ENCODE results near the gene FCRL1.

The FCRL1 gene

GRCh38 chr1:157852476-157852875, 32.6 kb upstream of the FCRL1 start:
- WGBS (ENCODE audit: extremely low coverage, insufficient coverage, insufficient read length), result no CpG with 5 or more reads among the region's 3 CpGs
- no peak overlapping the region for H2AK5ac ChIP-seq (ENCODE audit: low read length)

GRCh38 chr1:157849229-157849875, 29.4 kb upstream of the FCRL1 start:
- H2AK5ac ChIP-seq (ENCODE audit: low read length), result no peak overlapping the region
- H3K27ac ChIP-seq (ENCODE audit: low read depth, low read length), result no peak overlapping the region
- H2BK120ac ChIP-seq (ENCODE audit: insufficient read depth, low read length, poor library complexity), result no peak overlapping the region
- no peaks in the 10 kb centered on the region for H3K36me3 ChIP-seq (ENCODE audit: control insufficient read depth in 1 of 2, insufficient read depth in 2 of 2, low read length in 2 of 2)
- no peaks in the 10 kb centered on the region for H3K4me1 ChIP-seq (ENCODE audit: control insufficient read depth in 1 of 2, insufficient read depth in 2 of 2, low read length in 2 of 2)
- no peak overlapping the region for H4K91ac ChIP-seq (ENCODE audit: low read depth, low read length)
- H3K4me3 ChIP-seq (ENCODE audit: low read depth, low read length), result no peak overlapping the region
- no peak overlapping the region for H3K4ac ChIP-seq (ENCODE audit: low read depth, low read length)
- H3K79me2 ChIP-seq (ENCODE audit: control insufficient read depth, insufficient read depth, low read length, poor library complexity), result no peaks in the 10 kb centered on the region
- no CpG with 5 or more reads among the region's 2 CpGs for WGBS (ENCODE audit: extremely low coverage, insufficient coverage, insufficient read length)
- no peaks in the 10 kb centered on the region for H3K27me3 ChIP-seq (ENCODE audit: insufficient read depth, low read length)
- H2BK12ac ChIP-seq (ENCODE audit: low read length), result no peak overlapping the region
- DNase-seq, result no peak
- no peak overlapping the region for H3K4me2 ChIP-seq (ENCODE audit: low read length)
- H3K9me3 ChIP-seq (ENCODE audit: insufficient read depth, low read depth, low read length), result no peaks in the 10 kb centered on the region
- H3K23ac ChIP-seq (ENCODE audit: low read length), result no peak overlapping the region
- no peak overlapping the region for H3K18ac ChIP-seq (ENCODE audit: low read length)
- H4K12ac ChIP-seq (ENCODE audit: low read depth, low read length), result no peak overlapping the region
- H2AFZ ChIP-seq (ENCODE audit: insufficient read depth, low read length, poor library complexity), result no peak overlapping the region
- H4K8ac ChIP-seq (ENCODE audit: low read depth, low read length), result no peak overlapping the region
- no peak overlapping the region for H3K9ac ChIP-seq (ENCODE audit: low read length)
- no peaks in the 10 kb centered on the region for H3K79me1 ChIP-seq (ENCODE audit: low read length)
- H2BK5ac ChIP-seq (ENCODE audit: low read depth, low read length, poor library complexity), result no peak overlapping the region
- no peak overlapping the region for H3K14ac ChIP-seq (ENCODE audit: low read length)

More at GRCh38 chr1:157852476-157852875, 32.6 kb upstream of the FCRL1 start:
- Histone ChIP-seq H3K4me3 (ENCODE audit: low read depth, low read length) (no peak overlapping the region), H3K23ac (ENCODE audit: low read length) (no peak overlapping the region), H3K27me3 (ENCODE audit: insufficient read depth, low read length) (no peaks in the 10 kb centered on the region), H3K79me1 (ENCODE audit: low read length) (no peaks in the 10 kb centered on the region), H3K18ac (ENCODE audit: low read length) (no peak overlapping the region), H3K9me3 (ENCODE audit: insufficient read depth, low read depth, low read length) (no peaks in the 10 kb centered on the region), H2BK120ac (ENCODE audit: insufficient read depth, low read length, poor library complexity) (no peak overlapping the region), H2BK12ac (ENCODE audit: low read length) (no peak overlapping the region), H3K27ac (ENCODE audit: low read depth, low read length) (no peak overlapping the region), H3K9ac (ENCODE audit: low read length) (no peak overlapping the region), H3K14ac (ENCODE audit: low read length) (no peak overlapping the region), H3K4me2 (ENCODE audit: low read length) (no peak overlapping the region), H3K79me2 (ENCODE audit: control insufficient read depth, insufficient read depth, low read length, poor library complexity) (no peaks in the 10 kb centered on the region), H3K4me1 (ENCODE audit: control insufficient read depth in 1 of 2, insufficient read depth in 2 of 2, low read length in 2 of 2) (no peaks in the 10 kb centered on the region), H4K91ac (ENCODE audit: low read depth, low read length) (no peak overlapping the region), H3K4ac (ENCODE audit: low read depth, low read length) (no peak overlapping the region), H4K8ac (ENCODE audit: low read depth, low read length) (no peak overlapping the region), H2AFZ (ENCODE audit: insufficient read depth, low read length, poor library complexity) (no peak overlapping the region), H2BK5ac (ENCODE audit: low read depth, low read length, poor library complexity) (no peak overlapping the region), H3K36me3 (ENCODE audit: control insufficient read depth in 1 of 2, insufficient read depth in 2 of 2, low read length in 2 of 2) (no peaks in the 10 kb centered on the region), H4K12ac (ENCODE audit: low read depth, low read length) (no peak overlapping the region)
- DNase-seq, result no peak

- Histone ChIP-seq H3K4me1 (ENCODE audit: control insufficient read depth in 1 of 2, insufficient read depth in 2 of 2, low read length in 2 of 2) (no peaks in the 10 kb centered on the region), H4K91ac (ENCODE audit: low read depth, low read length) (no peak overlapping the region), H3K36me3 (ENCODE audit: control insufficient read depth in 1 of 2, insufficient read depth in 2 of 2, low read length in 2 of 2) (no peaks in the 10 kb centered on the region), H3K9me3 (ENCODE audit: insufficient read depth, low read depth, low read length) (no peaks in the 10 kb centered on the region), H3K79me1 (ENCODE audit: low read length) (no peaks in the 10 kb centered on the region), H3K27me3 (ENCODE audit: insufficient read depth, low read length) (no peaks in the 10 kb centered on the region), H3K4me3 (ENCODE audit: low read depth, low read length) (no peak overlapping the region), H3K4ac (ENCODE audit: low read depth, low read length) (no peak overlapping the region), H3K18ac (ENCODE audit: low read length) (no peak overlapping the region), H3K4me2 (ENCODE audit: low read length) (no peak overlapping the region), H3K27ac (ENCODE audit: low read depth, low read length) (no peak overlapping the region), H3K79me2 (ENCODE audit: control insufficient read depth, insufficient read depth, low read length, poor library complexity) (no peaks in the 10 kb centered on the region), H3K14ac (ENCODE audit: low read length) (no peak overlapping the region), H4K12ac (ENCODE audit: low read depth, low read length) (no peak overlapping the region), H2AFZ (ENCODE audit: insufficient read depth, low read length, poor library complexity) (no peak overlapping the region), H2BK5ac (ENCODE audit: low read depth, low read length, poor library complexity) (no peak overlapping the region), H2BK120ac (ENCODE audit: insufficient read depth, low read length, poor library complexity) (no peak overlapping the region), H2AK5ac (ENCODE audit: low read length) (no peak overlapping the region), H3K9ac (ENCODE audit: low read length) (no peak overlapping the region), H4K8ac (ENCODE audit: low read depth, low read length) (no peak overlapping the region), H2BK12ac (ENCODE audit: low read length) (no peak overlapping the region), H3K23ac (ENCODE audit: low read length) (no peak overlapping the region)
- no peak for DNase-seq
- WGBS (ENCODE audit: extremely low coverage, insufficient coverage, insufficient read length), result no CpG with 5 or more reads among the region's 4 CpGs
Measured at GRCh38 chr1:157844089-157844830, 24.3 kb upstream of the FCRL1 start.

- Histone ChIP-seq H2BK12ac (ENCODE audit: low read length) (no peak overlapping the region), H3K79me1 (ENCODE audit: low read length) (no peaks in the 10 kb centered on the region), H3K14ac (ENCODE audit: low read length) (no peak overlapping the region), H3K79me2 (ENCODE audit: control insufficient read depth, insufficient read depth, low read length, poor library complexity) (no peaks in the 10 kb centered on the region), H2AK5ac (ENCODE audit: low read length) (no peak overlapping the region), H2BK120ac (ENCODE audit: insufficient read depth, low read length, poor library complexity) (no peak overlapping the region), H4K12ac (ENCODE audit: low read depth, low read length) (no peak overlapping the region), H3K4ac (ENCODE audit: low read depth, low read length) (no peak overlapping the region), H3K23ac (ENCODE audit: low read length) (no peak overlapping the region), H3K9me3 (ENCODE audit: insufficient read depth, low read depth, low read length) (no peaks in the 10 kb centered on the region), H3K9ac (ENCODE audit: low read length) (no peak overlapping the region), H2BK5ac (ENCODE audit: low read depth, low read length, poor library complexity) (no peak overlapping the region), H3K27ac (ENCODE audit: low read depth, low read length) (no peak overlapping the region), H3K27me3 (ENCODE audit: insufficient read depth, low read length) (no peaks in the 10 kb centered on the region), H2AFZ (ENCODE audit: insufficient read depth, low read length, poor library complexity) (no peak overlapping the region), H3K4me2 (ENCODE audit: low read length) (no peak overlapping the region), H4K8ac (ENCODE audit: low read depth, low read length) (no peak overlapping the region), H3K18ac (ENCODE audit: low read length) (no peak overlapping the region), H4K91ac (ENCODE audit: low read depth, low read length) (no peak overlapping the region), H3K4me1 (ENCODE audit: control insufficient read depth in 1 of 2, insufficient read depth in 2 of 2, low read length in 2 of 2) (no peaks in the 10 kb centered on the region), H3K36me3 (ENCODE audit: control insufficient read depth in 1 of 2, insufficient read depth in 2 of 2, low read length in 2 of 2) (no peaks in the 10 kb centered on the region), H3K4me3 (ENCODE audit: low read depth, low read length) (no peak overlapping the region)
- no peak for DNase-seq
- no CpG with 5 or more reads among the region's 1 CpG for WGBS (ENCODE audit: extremely low coverage, insufficient coverage, insufficient read length)
Measured at GRCh38 chr1:157842939-157843338, 23.0 kb upstream of the FCRL1 start.
